Astrocyte (in vitro differentiated cells and primary cell): ENCODE measurements around the gene PJA1.

ENCODE experiments used
- CTCF ChIP-seq: IDR thresholded peaks from 2 replicates; pipeline ENCODE4 v1.5.1; 2011; ENCODE audit warnings: low read depth, mild to moderate bottlenecking, inconsistent platforms, low read length, moderate library complexity; ENCODE audit not compliant: insufficient read depth
- EZH2 ChIP-seq: IDR thresholded peaks from 2 replicates; pipeline ENCODE4 v1.6.1; 2012; ENCODE audit warnings: mild to moderate bottlenecking, low read length, inconsistent platforms; ENCODE audit not compliant: insufficient read depth

- no peak for TF ChIP-seq CTCF
- TF ChIP-seq EZH2 = no peak
Measured at GRCh38 chrX:69121321-69122000, 43.8 kb downstream of the PJA1 start.
